GM23338 (cell line): Measurements from ENCODE around the gene TBC1D32.
"Not testable (repeated sequence)": the region's sequence is repeated elsewhere in the genome, so short reads cannot be mapped to it uniquely, and the experiment has no call there.

ENCODE experiments used
- CREB1 ChIP-seq: fragments of 250-450 bp; sonication (Bioruptor Pico); IDR thresholded peaks from 2 replicates; pipeline ENCODE4 v1.5.0; 2020; ENCODE audit warnings: low read depth, mild to moderate bottlenecking, moderate library complexity
- CTCF ChIP-seq, 2 experiments: fragments of 200-600 bp in 1 of 2; sonication (generic) in 1 of 2; conservative IDR thresholded peaks; 2 replicates each; pipeline versions ENCODE4 v1.5.1 to v1.6.1; 2016 to 2017; ENCODE audit warnings: antibody characterized with exemption in 2 of 2, low read depth in 2 of 2, mild to moderate bottlenecking in 2 of 2, moderate library complexity in 1 of 2
- ETS1 ChIP-seq: IDR thresholded peaks from 2 replicates; pipeline ENCODE4 v1.6.1; 2016; ENCODE audit warnings: antibody characterized with exemption
- EZH2 ChIP-seq: fragments of 200-600 bp; sonication (generic); IDR thresholded peaks from one replicate; pipeline ENCODE4 v1.8.0; 2017; ENCODE audit warnings: antibody characterized with exemption, mild to moderate bottlenecking, low read depth; ENCODE audit not compliant: unreplicated experiment
- EZH2phosphoT487 ChIP-seq: fragments of 200-600 bp; sonication (generic); IDR thresholded peaks from one replicate; pipeline ENCODE4 v1.8.1; 2018; ENCODE audit warnings: antibody characterized with exemption; ENCODE audit not compliant: unreplicated experiment
- JUNB ChIP-seq: IDR thresholded peaks from one replicate; pipeline ENCODE4 v1.6.1; 2016; ENCODE audit warnings: antibody characterized with exemption; ENCODE audit not compliant: unreplicated experiment
- NANOG ChIP-seq: IDR thresholded peaks from 2 replicates; pipeline ENCODE4 v1.6.1; 2016; ENCODE audit warnings: antibody characterized with exemption, borderline replicate concordance
- POLR2AphosphoS5 ChIP-seq: IDR thresholded peaks from 2 replicates; pipeline ENCODE4 v1.6.1; 2016; ENCODE audit warnings: antibody characterized with exemption, low read depth
- REST ChIP-seq: IDR thresholded peaks from one replicate; pipeline ENCODE4 v1.6.1; 2018; ENCODE audit warnings: antibody characterized with exemption; ENCODE audit not compliant: unreplicated experiment
- STAT1 ChIP-seq: IDR thresholded peaks from one replicate; pipeline ENCODE4 v1.6.1; 2016; ENCODE audit warnings: antibody characterized with exemption; ENCODE audit not compliant: unreplicated experiment
- ZNF114 ChIP-seq: fragments of 250-450 bp; sonication (Bioruptor Pico); IDR thresholded peaks from 2 replicates; pipeline ENCODE4 v1.5.0; 2020; ENCODE audit warnings: mild to moderate bottlenecking, moderate library complexity
- ZNF462 ChIP-seq: fragments of 250-450 bp; sonication (Bioruptor Pico); IDR thresholded peaks from 2 replicates; pipeline ENCODE4 v1.5.0; 2020; ENCODE audit warnings: mild to moderate bottlenecking, moderate library complexity

- not testable (repeated sequence) for TF ChIP-seq EZH2; REST; POLR2AphosphoS5; ZNF462; CREB1 (CRISPR knock-in tag); NANOG; JUNB; ZNF114 (CRISPR knock-in tag); EZH2phosphoT487; ETS1; STAT1
- TF ChIP-seq CTCF (conservative IDR thresholded peaks at IDR 0.05; ENCODE audit: low read depth in 2 of 2): peak; percentile 40 to 49
Measured at GRCh38 chr6:121044905-121045304, 289.4 kb downstream of the TBC1D32 start.
